NCI-H128 (cell line): ENCODE measurements around the gene SLCO4C1.

Experiments
- DNase-seq: peaks from one replicate; lab custom pipeline; 2025; ENCODE audit not compliant: unreplicated experiment; lab: John Stamatoyannopoulos, UW

Gene SLCO4C1

GRCh38 chr5:102271759-102272158 is 24.3 kb downstream of the SLCO4C1 start:
- DNase-seq: no peak

GRCh38 chr5:102270036-102270435 is 26.0 kb downstream of the SLCO4C1 start:
- no peak for DNase-seq

GRCh38 chr5:102262688-102263087 is 33.4 kb downstream of the SLCO4C1 start:
- DNase-seq: no peak

- no peak for DNase-seq
These were observed 46.7 kb downstream of the SLCO4C1 start for GRCh38 chr5:102249381-102249780.

GRCh38 chr5:102243213-102243612 is 52.9 kb downstream of the SLCO4C1 start:
- no peak for DNase-seq

GRCh38 chr5:102241809-102242421 is 54.2 kb downstream of the SLCO4C1 start:
- DNase-seq: no peak

- no peak for DNase-seq
These were observed 64.1 kb downstream of the SLCO4C1 start for GRCh38 chr5:102231693-102232619.

GRCh38 chr5:102229685-102230084 is 66.4 kb downstream of the SLCO4C1 start:
- DNase-seq: no peak

GRCh38 chr5:102226321-102226720 is 69.8 kb downstream of the SLCO4C1 start:
- no peak for DNase-seq

GRCh38 chr5:102223542-102224477 is 72.3 kb downstream of the SLCO4C1 start:
- DNase-seq: peak; percentile 2

- DNase-seq: no peak
These were observed 73.3 kb downstream of the SLCO4C1 start for GRCh38 chr5:102222772-102223171.

GRCh38 chr5:102221949-102222348 is 74.1 kb downstream of the SLCO4C1 start:
- no peak for DNase-seq

GRCh38 chr5:102218159-102218558 is 77.9 kb downstream of the SLCO4C1 start:
- no peak for DNase-seq

GRCh38 chr5:102216678-102217077 is 79.4 kb downstream of the SLCO4C1 start:
- no peak for DNase-seq

- no peak for DNase-seq
These were observed 84.9 kb downstream of the SLCO4C1 start for GRCh38 chr5:102211165-102211564.

- DNase-seq: no peak
These were observed 95.2 kb downstream of the SLCO4C1 start for GRCh38 chr5:102200861-102201260.

- no peak for DNase-seq
These were observed 99.6 kb downstream of the SLCO4C1 start for GRCh38 chr5:102196481-102196880.
